ENCODE data around the gene GABRB1. TPM values are rescaled to one million over a fixed set of nuclear protein-coding genes. Genes with fewer than 3 reads are reported as not detected.

The GABRB1 gene
- total RNA-seq, 2 donors from 2014 or later, result not detected

- Mint-ChIP-seq H3K27me3 (peaks cover 0 to 5% of the 10 kb centered on the region in 2 donors), H3K27ac (peak overlapping the region in 1 of 2 donors; percentile 14), H3K36me3 (no peaks in the 10 kb centered on the region), H3K9me3 (no peaks in the 10 kb centered on the region), H3K4me1 (ENCODE audit: low read depth in 2 of 2) (no peaks in the 10 kb centered on the region), H3K4me3 (no peak overlapping the region)
- DNase-seq (ENCODE audit: low spot score) (no peak), ATAC-seq (peak in 1 of 2 donors; percentile 61)
Measured at GRCh38 chr4:47474799-47475198, 443.4 kb downstream of the GABRB1 start.

GRCh38 chr4:47475411-47475810, 444.0 kb downstream of the GABRB1 start:
- peaks cover 0 to 5% of the 10 kb centered on the region in 2 donors for H3K27me3 Mint-ChIP-seq
- H3K4me3 Mint-ChIP-seq, result no peak overlapping the region
- no peaks in the 10 kb centered on the region for H3K4me1 Mint-ChIP-seq (ENCODE audit: low read depth in 2 of 2)
- DNase-seq (ENCODE audit: low spot score) (no peak), ATAC-seq (no peak)
- H3K36me3 Mint-ChIP-seq, result no peaks in the 10 kb centered on the region
- no peaks in the 10 kb centered on the region for H3K9me3 Mint-ChIP-seq
- no peak overlapping the region for H3K27ac Mint-ChIP-seq

Other genes starting within 250 kb of the GABRB1 start
- not detected for gene COX7B2, start 122.3 kb upstream of the GABRB1 start, total RNA-seq
- gene GABRA4, start 38.0 kb upstream of the GABRB1 start, total RNA-seq, result not detected

Data from natural killer cell treated with Interleukin-12 subunit alpha and Interleukin-12 subunit beta and Interleukin-15 and Interleukin-18, amount 100 ng/mL, for 72 hours (primary cell).